Measurements from ENCODE around the gene CLNS1A.

- TF ChIP-seq POLR2A (IDR thresholded peaks at IDR 0.05; ENCODE audit: low read length) (no peak), GATA1 (IDR thresholded peaks at IDR 0.05; ENCODE audit: low read depth, low read length) (no peak)
These were observed 7.4 kb downstream of the CLNS1A start for GRCh38 chr11:77630157-77630710.
